HepG2 (cell line): ENCODE measurements around the gene ELP5. TPM values are rescaled to one million over a fixed set of nuclear protein-coding genes. Genes with fewer than 3 reads are reported as not detected.

ENCODE experiments used
- AKAP8 ChIP-seq: sonication (generic); formaldehyde crosslinking; IDR thresholded peaks from 2 replicates; pipeline ENCODE4 v1.5.1; 2020; ENCODE audit warnings: mild to moderate bottlenecking, missing genetic modification reagents
- EED ChIP-seq: sonication (generic); formaldehyde crosslinking; IDR thresholded peaks from 2 replicates; pipeline ENCODE4 v1.5.0; 2020; ENCODE audit warnings: mild to moderate bottlenecking, missing genetic modification reagents
- GLMP ChIP-seq: sonication (generic); formaldehyde crosslinking; IDR thresholded peaks from 2 replicates; pipeline ENCODE4 v1.9.0; 2021; ENCODE audit warnings: missing genetic modification reagents, mild to moderate bottlenecking, borderline replicate concordance
- NFE2L1 ChIP-seq: sonication (generic); formaldehyde crosslinking; IDR thresholded peaks from 2 replicates; pipeline ENCODE4 v1.4.0; 2020; ENCODE audit warnings: missing genetic modification reagents, mild to moderate bottlenecking, borderline replicate concordance
- NFIC ChIP-seq: IDR thresholded peaks from 2 replicates; pipeline ENCODE4 v1.6.1; 2012; ENCODE audit warnings: mild to moderate bottlenecking, low read length, inconsistent platforms
- PCBP2 ChIP-seq: fragments of 200-400 bp; formaldehyde crosslinking; optimal IDR thresholded peaks from 2 replicates; pipeline ENCODE3; 2018; ENCODE audit warnings: low read length, low read depth; ENCODE audit not compliant: poor library complexity, severe bottlenecking
- TAF15 ChIP-seq: fragments of 200-400 bp; formaldehyde crosslinking; IDR thresholded peaks from one replicate; pipeline ENCODE4 v1.6.1; 2018; ENCODE audit warnings: mild to moderate bottlenecking, low read depth, low read length; ENCODE audit not compliant: poor library complexity, severe bottlenecking
- TCF7 ChIP-seq: sonication (generic); IDR thresholded peaks from 2 replicates; pipeline ENCODE4 v1.6.1; 2016; ENCODE audit warnings: antibody characterized with exemption, low read depth
- TEAD3 ChIP-seq: optimal IDR thresholded peaks from 2 replicates; pipeline ENCODE3; 2016; ENCODE audit warnings: borderline replicate concordance
- TGIF2 ChIP-seq: IDR thresholded peaks from 2 replicates; pipeline ENCODE4 v1.6.1; 2016; ENCODE audit warnings: control low read depth, missing compliant biosample characterization
- ZFAT ChIP-seq: sonication (generic); formaldehyde crosslinking; conservative IDR thresholded peaks from 2 replicates; pipeline ENCODE4 v1.8.1; 2023; ENCODE audit warnings: missing genetic modification reagents, inconsistent platforms
- ZMAT5 ChIP-seq: sonication (generic); formaldehyde crosslinking; IDR thresholded peaks from 2 replicates; pipeline ENCODE4 v1.5.0; 2020; ENCODE audit warnings: mild to moderate bottlenecking, low read depth, missing genetic modification reagents, borderline replicate concordance
- ZNF274 ChIP-seq: sonication (generic); formaldehyde crosslinking; IDR thresholded peaks from 2 replicates; pipeline ENCODE4 v1.5.1; 2020; ENCODE audit warnings: mild to moderate bottlenecking, missing genetic modification reagents
- ZNF501 ChIP-seq: sonication (generic); formaldehyde crosslinking; IDR thresholded peaks from 2 replicates; pipeline ENCODE4 v1.5.1; 2020; ENCODE audit warnings: mild to moderate bottlenecking, moderate library complexity, missing genetic modification reagents
- ZNF546 ChIP-seq: sonication (generic); formaldehyde crosslinking; conservative IDR thresholded peaks from 2 replicates; pipeline ENCODE4 v1.8.1; 2023; ENCODE audit warnings: mild to moderate bottlenecking, missing genetic modification reagents
- ZNF674 ChIP-seq: sonication (generic); formaldehyde crosslinking; IDR thresholded peaks from 2 replicates; pipeline ENCODE4 v1.5.0; 2020; ENCODE audit warnings: low read depth, mild to moderate bottlenecking, missing genetic modification reagents
- ZNF678 ChIP-seq: sonication (generic); formaldehyde crosslinking; IDR thresholded peaks from 2 replicates; pipeline ENCODE4 v1.4.0; 2020; ENCODE audit warnings: mild to moderate bottlenecking, missing genetic modification reagents
- ZNF816 ChIP-seq: sonication (generic); formaldehyde crosslinking; IDR thresholded peaks from 2 replicates; pipeline ENCODE4 v1.8.0; 2022; ENCODE audit warnings: missing genetic modification reagents, mild to moderate bottlenecking, borderline replicate concordance
- polyA plus RNA-seq, 8 experiments: library from polyadenylated mRNA; depleted of rRNA in 3 of 8; stranded (reverse) in 7 of 8; unstranded in 1 of 8; fragments of >200 nt; fragmentation: Illumina TruSeq in 4 of 8; extraction: Trizol in 4 of 8; gene quantifications; 2 replicates each; pipeline versions ENCODE4 v1.2.1 to v1.2.3, GENCODE V29; 2011 to 2016; ENCODE audit warnings: low read depth in 4 of 8, missing spikeins in 1 of 8, mixed read lengths in 1 of 8; ENCODE audit not compliant: insufficient read depth in 1 of 8
- total RNA-seq, 5 experiments: library from RNA; depleted of rRNA; stranded (reverse); fragments of >200 nt; fragmentation: Illumina TruSeq; extraction: Trizol; gene quantifications; 2 replicates each; pipeline ENCODE4 v1.2.3, GENCODE V29; 2016; ENCODE audit warnings: low read depth in 1 of 5
- TF ChIP-seq, protein P1 (sequence below): sonication (generic); formaldehyde crosslinking; IDR thresholded peaks from 2 replicates; pipeline ENCODE4 v1.4.0; 2020; ENCODE audit warnings: missing genetic modification reagents, borderline replicate concordance
- TF ChIP-seq, protein P2 (sequence below): sonication (generic); formaldehyde crosslinking; conservative IDR thresholded peaks from 2 replicates; pipeline ENCODE4 v1.8.0; 2022; ENCODE audit warnings: low read depth, missing genetic modification reagents
- TF ChIP-seq, protein P3 (sequence below): IDR thresholded peaks from 2 replicates; pipeline ENCODE4 v1.6.1; 2012; ENCODE audit warnings: low read depth, low read length, improper control_type of control experiment

The ELP5 gene
- total and polyA plus RNA-seq, 2 of the 13 experiments (the other 11 are each of a cell fraction or from before 2014, with no cell fraction given) = 67.6 to 69.8 TPM

- TF ChIP-seq, protein P1, sequence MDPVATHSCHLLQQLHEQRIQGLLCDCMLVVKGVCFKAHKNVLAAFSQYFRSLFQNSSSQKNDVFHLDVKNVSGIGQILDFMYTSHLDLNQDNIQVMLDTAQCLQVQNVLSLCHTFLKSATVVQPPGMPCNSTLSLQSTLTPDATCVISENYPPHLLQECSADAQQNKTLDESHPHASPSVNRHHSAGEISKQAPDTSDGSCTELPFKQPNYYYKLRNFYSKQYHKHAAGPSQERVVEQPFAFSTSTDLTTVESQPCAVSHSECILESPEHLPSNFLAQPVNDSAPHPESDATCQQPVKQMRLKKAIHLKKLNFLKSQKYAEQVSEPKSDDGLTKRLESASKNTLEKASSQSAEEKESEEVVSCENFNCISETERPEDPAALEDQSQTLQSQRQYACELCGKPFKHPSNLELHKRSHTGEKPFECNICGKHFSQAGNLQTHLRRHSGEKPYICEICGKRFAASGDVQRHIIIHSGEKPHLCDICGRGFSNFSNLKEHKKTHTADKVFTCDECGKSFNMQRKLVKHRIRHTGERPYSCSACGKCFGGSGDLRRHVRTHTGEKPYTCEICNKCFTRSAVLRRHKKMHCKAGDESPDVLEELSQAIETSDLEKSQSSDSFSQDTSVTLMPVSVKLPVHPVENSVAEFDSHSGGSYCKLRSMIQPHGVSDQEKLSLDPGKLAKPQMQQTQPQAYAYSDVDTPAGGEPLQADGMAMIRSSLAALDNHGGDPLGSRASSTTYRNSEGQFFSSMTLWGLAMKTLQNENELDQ (CRISPR knock-in tag) = no peak
- TF ChIP-seq, protein P2, sequence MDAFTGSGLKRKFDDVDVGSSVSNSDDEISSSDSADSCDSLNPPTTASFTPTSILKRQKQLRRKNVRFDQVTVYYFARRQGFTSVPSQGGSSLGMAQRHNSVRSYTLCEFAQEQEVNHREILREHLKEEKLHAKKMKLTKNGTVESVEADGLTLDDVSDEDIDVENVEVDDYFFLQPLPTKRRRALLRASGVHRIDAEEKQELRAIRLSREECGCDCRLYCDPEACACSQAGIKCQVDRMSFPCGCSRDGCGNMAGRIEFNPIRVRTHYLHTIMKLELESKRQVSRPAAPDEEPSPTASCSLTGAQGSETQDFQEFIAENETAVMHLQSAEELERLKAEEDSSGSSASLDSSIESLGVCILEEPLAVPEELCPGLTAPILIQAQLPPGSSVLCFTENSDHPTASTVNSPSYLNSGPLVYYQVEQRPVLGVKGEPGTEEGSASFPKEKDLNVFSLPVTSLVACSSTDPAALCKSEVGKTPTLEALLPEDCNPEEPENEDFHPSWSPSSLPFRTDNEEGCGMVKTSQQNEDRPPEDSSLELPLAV (CRISPR knock-in tag) = no peak
- TF ChIP-seq TAF15 (no peak), ZNF546 (CRISPR knock-in tag) (no peak), TEAD3 (CRISPR knock-in tag) (peak; percentile 4), ZFAT (CRISPR knock-in tag) (no peak), ZMAT5 (CRISPR knock-in tag) (no peak), ZNF674 (CRISPR knock-in tag) (no peak), EED (CRISPR knock-in tag) (no peak), NFE2L1 (CRISPR knock-in tag) (no peak), PCBP2 (no peak), TGIF2 (CRISPR knock-in tag) (no peak), NFIC (no peak), ZNF678 (CRISPR knock-in tag) (no peak), ZNF274 (CRISPR knock-in tag) (0 out of 2 replicates have a peak, but pooled peaks have one; percentile 61), ZNF501 (CRISPR knock-in tag) (peak; percentile 92), TCF7 (no peak), ZNF816 (CRISPR knock-in tag) (no peak), GLMP (CRISPR knock-in tag) (no peak), AKAP8 (CRISPR knock-in tag) (no peak)
- TF ChIP-seq, protein P3, sequence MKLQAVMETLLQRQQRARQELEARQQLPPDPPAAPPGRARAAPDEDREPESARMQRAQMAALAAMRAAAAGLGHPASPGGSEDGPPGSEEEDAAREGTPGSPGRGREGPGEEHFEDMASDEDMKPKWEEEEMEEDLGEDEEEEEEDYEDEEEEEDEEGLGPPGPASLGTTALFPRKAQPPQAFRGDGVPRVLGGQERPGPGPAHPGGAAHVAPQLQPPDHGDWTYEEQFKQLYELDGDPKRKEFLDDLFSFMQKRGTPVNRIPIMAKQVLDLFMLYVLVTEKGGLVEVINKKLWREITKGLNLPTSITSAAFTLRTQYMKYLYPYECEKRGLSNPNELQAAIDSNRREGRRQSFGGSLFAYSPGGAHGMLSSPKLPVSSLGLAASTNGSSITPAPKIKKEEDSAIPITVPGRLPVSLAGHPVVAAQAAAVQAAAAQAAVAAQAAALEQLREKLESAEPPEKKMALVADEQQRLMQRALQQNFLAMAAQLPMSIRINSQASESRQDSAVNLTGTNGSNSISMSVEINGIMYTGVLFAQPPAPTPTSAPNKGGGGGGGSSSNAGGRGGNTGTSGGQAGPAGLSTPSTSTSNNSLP = peak; percentile 35; the same call in 1 of the 2 replicates
Observed at GRCh38 chr17:7306911-7307685, 55.1 kb downstream of the ELP5 start, which contains the start of gene EIF5A (continued).
